GM19395 (cell line): Measurements from ENCODE around the gene LNPK.
A peak's percentile ranks its signal among the peaks of the same experiment; 100 is the strongest.
"Not testable (repeated sequence)": the region's sequence is repeated elsewhere in the genome, so short reads cannot be mapped to it uniquely, and the experiment has no call there.

Experiments
- ATAC-seq: cut with Tn5 transposase; IDR thresholded peaks from one replicate; pipeline ENCODE4 v1.9.1; 2021; ENCODE audit warnings: mild to moderate bottlenecking, moderate library complexity; ENCODE audit not compliant: unreplicated experiment

LNPK gene

DNA sequence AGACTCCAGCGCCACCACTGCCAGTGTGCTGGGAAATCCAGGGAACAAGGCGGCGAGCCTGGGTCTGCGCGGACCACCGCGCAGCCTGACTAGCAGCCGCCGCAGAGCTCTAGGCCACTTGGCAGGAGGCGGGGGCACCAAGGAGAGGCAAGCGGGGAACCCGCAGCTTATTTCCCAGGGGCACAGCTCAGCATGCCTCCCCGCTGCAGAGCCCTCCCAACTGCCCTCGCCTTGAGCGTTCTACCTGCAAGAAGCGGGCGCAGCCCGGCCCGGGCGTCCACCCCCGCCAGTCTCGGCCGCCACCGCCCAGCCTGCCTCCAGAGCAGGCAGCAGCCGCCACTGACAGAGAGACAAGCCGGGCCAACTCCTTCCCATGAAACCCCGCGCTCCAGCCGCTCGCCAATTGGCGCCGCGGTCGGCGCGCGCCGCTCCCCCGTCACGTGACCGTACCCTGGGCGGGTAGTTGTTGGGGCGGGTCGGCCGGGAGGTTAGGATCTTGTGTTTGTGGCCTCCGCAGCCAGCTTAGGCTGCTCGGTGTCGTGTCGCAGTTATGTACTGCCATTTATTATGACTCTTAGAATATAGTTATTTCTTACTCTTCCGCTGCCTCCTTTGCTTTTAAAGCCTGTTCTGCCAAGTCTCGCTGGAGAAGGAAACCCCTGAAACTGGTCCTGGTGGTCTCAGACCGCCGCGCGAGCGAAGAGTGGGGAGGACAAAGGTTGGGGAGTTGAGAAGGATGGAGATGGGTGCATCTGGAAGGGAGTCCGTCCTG, at the start of gene LNPK:
Gene LNPK, minus strand, starts transcription at position 352 of the 772 bp plus-strand sequence. CDS start 6,683 bp downstream, outside the sequence.
- peak; percentile 93 for ATAC-seq

- ATAC-seq = no peak
Measured at GRCh38 chr2:176039375-176039774, 37.3 kb upstream of the LNPK start.

DNA sequence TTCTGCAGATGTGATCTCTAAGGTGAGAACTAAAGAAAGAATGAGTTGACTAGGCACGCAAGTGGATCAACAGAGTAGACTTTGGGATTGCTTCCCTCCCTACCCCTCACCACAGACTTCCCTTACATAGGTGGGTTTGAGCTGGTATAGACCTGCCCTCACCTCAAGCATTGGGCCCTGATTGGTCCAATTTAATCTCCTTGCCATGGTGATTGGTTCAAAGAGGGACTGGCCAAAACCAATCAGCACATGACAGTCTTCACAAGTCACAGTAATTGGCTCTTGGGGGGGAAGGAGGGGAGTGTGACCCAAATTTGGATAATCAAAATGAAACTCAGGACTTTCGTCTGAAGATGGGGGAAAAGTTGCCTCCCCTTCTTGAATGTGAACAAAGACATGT, 36.6 kb upstream of the LNPK start:
- ATAC-seq = no peak

DNA sequence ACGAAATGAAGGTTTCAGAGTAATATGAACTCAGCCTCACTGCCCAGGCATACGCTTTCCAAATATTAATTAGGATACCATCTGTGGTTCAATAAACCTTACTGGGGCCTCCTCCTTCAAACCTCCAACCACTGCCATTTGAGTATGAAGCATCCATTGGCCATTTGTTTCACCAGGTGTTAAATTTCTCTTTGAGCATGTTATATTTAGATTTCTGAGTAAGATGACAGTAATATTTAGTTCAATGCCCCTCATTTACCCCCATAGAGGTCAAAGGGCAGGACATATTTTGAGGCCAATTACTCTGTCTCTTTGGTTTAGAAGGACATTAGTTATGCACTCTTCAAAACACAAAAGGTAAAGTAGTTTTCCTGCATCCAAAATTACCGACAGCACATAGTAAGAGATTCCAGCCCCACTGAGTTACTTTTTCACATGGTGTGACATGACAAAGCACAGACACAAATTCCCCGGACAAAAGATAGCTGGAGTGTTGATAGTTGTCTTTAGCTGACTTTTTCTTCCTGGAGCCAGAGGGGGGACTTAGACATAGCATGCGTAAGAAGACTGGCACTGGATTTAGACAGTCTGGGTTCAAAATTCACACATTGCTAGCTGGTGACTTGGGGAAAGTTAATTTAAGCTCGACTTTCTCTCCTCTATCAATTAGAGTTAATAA, 33.1 kb upstream of the LNPK start:
- no peak for ATAC-seq

DNA sequence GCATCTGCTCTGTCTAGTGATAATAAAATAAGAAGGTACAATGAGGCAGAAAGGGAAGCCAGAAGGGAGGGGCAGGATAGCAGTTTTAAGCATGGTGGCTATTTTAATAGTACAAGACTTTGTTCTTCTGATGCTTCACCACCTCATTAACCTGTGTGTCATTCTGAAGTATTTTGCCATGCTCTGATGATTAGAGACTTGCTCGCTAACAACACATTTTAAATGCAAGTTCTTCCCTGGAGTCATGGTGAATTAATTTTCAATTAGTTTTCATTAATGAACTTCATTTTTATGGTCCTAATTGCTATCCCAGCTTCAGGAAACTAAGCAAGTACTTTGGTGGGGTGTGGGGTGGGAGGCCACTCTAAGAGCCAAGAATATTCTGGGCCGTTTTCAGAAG, 25.7 kb upstream of the LNPK start:
- ATAC-seq = no peak

GRCh38 chr2:176025932-176026331, 23.9 kb upstream of the LNPK start:
- no peak for ATAC-seq

GRCh38 chr2:176024083-176024482, 22.0 kb upstream of the LNPK start:
- no peak for ATAC-seq

DNA sequence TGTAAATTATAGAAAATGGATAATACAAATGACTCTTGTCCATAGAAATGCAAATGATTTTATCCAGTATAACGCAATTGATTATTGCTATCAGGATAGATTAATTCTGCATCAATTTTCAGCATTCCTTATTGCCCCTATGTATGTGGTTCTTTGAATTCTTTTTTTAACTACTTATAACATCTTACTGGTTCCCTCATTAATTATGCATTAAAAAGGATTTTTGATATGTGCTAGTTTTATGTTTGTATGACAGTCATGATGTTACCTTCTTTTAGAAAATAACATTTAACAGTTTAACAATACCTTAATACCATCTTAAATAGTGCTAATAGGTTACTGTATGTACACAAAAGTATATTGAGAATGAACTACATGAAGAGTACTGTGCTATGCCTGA, 20.0 kb upstream of the LNPK start:
- no peak for ATAC-seq

DNA sequence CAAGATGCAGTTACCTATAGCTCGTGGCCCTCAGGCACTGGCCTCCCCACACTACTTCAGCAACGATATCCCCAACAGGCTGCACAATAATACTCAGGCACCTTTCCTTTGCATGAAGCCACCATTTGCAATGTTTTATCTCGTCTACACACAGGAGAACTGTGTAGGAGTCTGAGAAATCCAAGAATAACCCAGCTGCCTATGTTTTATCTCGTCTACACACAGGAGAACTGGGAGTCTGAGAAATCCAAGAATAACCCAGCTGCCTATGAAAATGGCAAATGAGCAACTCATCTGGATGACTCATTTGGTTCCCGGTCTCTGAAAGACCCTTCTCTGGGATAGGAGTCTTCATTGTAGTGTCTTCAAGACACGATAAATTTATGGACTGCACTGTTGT, 18.3 kb upstream of the LNPK start:
- ATAC-seq = no peak

DNA sequence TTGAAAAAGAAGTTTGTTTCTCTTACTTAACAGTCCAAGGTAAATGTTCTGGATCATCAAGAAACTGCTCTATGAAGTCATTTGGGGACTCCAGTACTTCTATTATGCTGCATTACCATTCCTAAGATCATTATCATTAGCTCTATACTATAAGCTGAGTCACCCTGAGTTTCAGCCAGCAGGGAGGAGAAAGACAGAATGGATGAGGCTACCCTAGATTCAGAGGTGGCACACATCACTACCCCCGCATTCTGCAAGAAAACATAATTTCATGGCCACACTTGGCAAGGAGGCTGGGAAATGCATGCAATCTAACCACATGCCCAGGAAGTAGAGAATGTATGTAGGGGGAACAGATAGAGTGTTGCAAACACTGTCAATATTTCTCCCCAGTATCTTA, 16.6 kb upstream of the LNPK start:
- no peak for ATAC-seq

DNA sequence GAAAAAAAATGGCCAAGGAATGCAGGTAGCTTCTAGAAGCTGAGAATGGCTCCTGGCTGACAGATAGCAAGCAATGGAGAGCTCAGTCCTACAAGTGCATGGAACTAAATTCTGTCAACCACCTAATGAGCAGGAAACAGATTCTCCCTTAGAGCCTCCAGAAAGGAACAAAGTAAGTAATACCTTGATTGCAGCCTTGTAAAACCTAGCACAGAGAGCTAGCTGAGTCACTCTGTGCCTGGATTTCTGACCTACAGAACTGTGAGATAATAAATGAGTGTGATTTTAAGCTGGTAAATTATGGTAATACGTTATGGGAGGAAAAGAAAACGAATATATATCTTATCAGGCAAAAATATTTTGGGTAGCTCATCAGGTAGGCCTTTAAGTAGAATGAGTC, 7.4 kb upstream of the LNPK start:
- ATAC-seq = no peak

DNA sequence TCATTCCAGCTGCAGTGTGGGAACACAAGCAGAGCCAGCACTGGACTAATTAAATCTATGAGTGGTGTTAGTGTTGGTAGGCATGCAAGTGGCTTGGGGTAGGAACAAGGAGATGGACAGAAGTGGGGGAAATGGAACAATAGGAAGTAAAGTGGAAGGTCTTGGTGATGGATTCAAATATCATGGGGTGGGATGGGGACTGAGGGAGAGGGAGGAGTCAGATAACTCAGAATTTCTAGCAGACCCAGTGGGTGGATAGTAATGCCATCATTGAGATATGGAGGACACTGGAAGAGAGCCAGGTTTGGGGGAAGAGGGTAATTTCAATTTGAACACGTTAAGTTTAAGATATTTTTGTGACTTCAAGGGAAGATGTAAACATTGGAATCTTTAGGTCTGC, 2.9 kb upstream of the LNPK start:
- ATAC-seq = no peak

DNA sequence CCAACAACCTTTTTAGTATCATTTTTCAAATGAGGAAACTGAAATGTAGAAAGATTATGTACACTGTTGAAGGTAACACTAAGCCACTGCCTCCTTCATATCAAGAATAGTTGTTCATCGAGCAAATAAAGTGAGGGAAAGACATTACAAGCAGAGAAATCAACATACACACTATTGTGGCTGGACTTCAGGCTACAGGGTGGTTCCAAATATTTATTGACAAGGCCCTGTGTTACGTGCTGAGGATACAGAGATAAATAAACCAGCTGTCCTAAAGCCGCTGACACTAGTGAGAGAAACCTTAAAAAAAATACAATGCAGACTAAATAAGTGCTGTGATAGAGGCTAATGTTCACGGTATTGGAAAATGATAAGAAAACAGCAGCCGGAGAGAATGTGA, 1.9 kb upstream of the LNPK start:
- ATAC-seq = no peak

- peak; percentile 12 for ATAC-seq
Measured at GRCh38 chr2:176002688-176003210, 682 bp upstream of the LNPK start.

DNA sequence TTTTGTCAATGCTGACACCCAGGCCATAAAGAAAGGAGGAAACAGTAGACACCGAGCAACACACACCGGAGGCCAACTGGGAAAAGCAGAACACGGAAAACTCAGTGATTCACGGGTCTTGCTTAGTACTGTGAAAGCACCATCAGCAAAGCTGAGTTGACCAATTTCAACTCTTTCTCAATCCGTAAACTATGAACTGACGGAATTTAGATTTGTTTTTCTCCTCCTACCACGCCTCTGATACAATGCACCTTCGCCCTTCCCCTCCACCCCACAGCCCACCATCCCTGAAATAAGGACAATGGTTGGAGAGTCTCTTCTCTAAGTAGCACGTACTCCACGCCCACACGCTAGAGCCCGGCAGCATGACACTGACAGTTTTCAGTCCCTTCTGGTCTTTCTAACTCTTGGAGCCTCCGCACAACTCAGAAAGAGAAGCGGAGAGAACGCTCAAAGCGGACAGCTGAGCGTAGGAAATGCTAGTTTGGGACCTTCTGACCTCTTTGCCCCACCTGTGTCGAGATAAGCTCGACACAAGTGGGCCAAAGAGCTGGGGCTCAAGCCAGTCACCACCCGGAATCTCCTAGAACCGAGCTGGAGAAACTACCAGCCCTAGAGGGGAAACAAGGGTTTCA, 669 bp downstream of the LNPK start:
- peak; percentile 70 for ATAC-seq

DNA sequence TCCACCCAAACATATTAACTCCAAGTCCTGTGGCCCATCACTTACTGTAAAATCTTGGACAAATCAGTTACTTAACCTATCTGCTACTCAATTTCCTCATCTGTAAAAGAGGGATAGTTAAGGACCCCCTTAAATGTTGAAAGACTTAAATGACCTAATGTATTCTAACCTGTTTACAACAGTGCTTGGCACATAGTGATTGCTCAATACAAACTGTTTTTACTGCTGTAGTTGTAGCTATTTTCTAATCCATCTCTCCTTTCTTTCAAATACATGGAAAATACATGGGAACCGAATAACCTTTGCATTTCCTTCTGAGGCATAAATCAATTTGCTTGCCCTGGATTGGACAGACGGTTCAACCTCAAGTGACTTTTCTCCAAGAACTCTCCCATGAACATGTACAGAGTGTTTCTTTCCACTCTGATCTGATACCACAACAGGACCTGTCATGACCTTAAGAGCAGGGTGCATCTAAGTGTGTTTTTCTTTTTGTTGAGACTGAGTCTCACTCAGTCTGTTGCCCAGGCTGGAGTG, 2.7 kb downstream of the LNPK start:
- no peak for ATAC-seq

DNA sequence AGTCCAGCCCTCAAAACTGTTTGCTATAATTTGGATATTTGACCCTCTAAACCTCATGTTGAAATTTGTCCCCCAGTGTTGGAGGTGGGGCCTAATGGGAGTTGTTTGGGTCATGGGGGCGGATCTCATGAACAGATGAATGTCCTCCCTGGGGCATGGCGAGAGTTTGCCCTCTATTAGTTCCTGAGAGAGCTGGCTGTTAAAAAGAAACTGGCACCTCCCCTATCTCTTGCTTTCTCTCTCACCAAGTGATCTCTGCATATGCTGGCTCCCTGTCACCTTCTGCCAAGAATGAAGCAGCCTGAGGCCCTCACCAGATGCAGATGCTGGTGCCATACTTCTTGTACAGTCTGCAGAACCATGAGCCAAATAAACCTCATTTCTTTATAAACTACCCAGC, 12.0 kb downstream of the LNPK start:
- no peak for ATAC-seq

GRCh38 chr2:175987126-175987525, 14.9 kb downstream of the LNPK start:
- not testable (repeated sequence) for ATAC-seq

DNA sequence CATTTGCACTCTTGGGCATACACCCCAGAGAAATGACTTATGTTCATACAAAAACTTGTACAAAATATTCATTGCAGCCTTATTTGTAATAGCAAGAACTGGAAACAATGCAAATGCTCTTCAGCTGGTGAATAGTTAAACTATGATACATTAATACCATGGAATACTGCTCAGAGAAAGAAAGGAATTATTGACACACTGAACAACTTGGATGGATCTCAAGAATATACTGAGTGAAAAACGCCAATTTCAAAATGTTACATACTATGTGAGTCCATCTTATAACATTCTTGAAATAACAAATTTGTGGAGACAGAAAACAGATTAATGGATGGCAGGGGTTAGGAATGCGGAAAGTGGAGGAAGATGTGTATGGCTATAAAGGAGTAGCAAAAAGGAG, 17.2 kb downstream of the LNPK start:
- no peak for ATAC-seq

- ATAC-seq = no peak
Measured at GRCh38 chr2:175981551-175981950, 20.5 kb downstream of the LNPK start.

GRCh38 chr2:175976391-175977157, 25.5 kb downstream of the LNPK start:
- no peak for ATAC-seq
